ENCODE measurements around the gene KCNK17. TPM values are rescaled to one million over a fixed set of nuclear protein-coding genes. Genes with fewer than 3 reads are reported as not detected.

KCNK17 gene
- total RNA-seq, 4 donors from 2014 or later, result 0.24 to 0.28 TPM; not detected in 2

- TF ChIP-seq CTCF (IDR thresholded peaks at IDR 0.05), result no peak
- DNase-seq (ENCODE audit: low spot score) (no peak), ATAC-seq (ENCODE audit: low FRiP score) (no peak)
These were observed 31.4 kb downstream of the KCNK17 start for GRCh38 chr6:39282774-39283173.

DNA sequence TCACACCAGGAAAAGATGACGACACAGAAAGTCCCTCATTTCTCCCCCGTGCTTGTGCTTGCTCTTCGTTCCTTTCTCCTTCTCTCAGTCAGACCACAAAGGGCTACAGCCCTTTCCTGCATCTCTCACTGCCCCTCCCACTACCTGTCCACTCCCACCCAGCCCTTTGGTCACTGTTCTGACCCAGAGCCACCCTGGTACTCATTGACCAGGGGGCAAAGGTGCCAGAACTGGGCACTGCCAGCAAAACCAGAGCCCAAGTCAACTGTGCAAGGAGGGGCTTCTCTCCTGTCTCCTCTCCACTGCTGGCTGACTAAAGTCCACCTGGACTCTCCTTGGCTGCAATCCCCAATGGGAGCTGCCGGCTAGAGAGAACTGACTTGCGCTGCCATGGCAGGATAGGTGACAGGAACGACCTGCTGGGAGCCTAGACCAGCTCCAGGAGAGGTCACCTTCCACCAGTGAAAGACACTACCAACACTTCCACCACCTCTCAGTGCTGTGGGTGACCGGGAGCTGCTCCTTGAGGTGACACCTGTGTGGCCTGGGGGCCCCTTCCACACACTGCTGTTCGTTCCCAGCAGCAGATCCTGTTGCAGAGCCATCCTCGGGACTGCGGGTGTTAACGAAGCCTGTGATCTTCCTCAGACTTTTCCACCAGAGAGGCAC is 32.8 kb downstream of the KCNK17 start:
- no peak for TF ChIP-seq CTCF (IDR thresholded peaks at IDR 0.05)
- DNase-seq (ENCODE audit: low spot score) (no peak), ATAC-seq (ENCODE audit: low FRiP score) (no peak)

DNA sequence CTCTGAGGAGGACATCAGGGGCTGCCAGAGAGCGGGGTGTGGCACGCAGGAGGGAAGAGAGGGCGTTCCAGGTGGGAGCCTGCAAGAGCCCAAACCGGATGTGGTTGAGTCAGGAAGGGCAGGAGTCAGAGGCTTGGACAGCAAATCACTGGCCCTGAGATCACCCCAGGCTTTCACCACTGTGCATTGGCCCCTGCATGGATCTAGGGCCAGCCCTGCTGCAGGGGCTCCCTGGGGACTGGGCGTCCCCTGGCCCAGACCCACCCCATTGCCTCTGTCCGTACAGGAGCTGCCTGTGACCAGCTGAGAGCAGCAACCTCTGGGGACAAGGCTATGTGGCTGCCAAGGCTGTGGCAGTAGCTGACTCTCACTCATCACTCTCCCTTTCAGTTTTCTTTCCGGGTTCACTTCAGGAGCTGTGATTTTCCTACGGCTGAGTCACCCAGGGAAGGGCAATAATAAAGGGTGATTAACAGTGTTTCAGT is 33.9 kb downstream of the KCNK17 start:
- ATAC-seq (ENCODE audit: low FRiP score), result no peak

GRCh38 chr6:39279539-39279938 is 34.7 kb downstream of the KCNK17 start:
- ATAC-seq (ENCODE audit: low FRiP score) (no peak), DNase-seq (ENCODE audit: low spot score) (no peak)
- TF ChIP-seq CTCF (IDR thresholded peaks at IDR 0.05), result no peak

More for the DNA sequence above, 33.9 kb downstream of the KCNK17 start:
- DNase-seq (ENCODE audit: low spot score), result no peak
- TF ChIP-seq CTCF (IDR thresholded peaks at IDR 0.05), result no peak

DNA sequence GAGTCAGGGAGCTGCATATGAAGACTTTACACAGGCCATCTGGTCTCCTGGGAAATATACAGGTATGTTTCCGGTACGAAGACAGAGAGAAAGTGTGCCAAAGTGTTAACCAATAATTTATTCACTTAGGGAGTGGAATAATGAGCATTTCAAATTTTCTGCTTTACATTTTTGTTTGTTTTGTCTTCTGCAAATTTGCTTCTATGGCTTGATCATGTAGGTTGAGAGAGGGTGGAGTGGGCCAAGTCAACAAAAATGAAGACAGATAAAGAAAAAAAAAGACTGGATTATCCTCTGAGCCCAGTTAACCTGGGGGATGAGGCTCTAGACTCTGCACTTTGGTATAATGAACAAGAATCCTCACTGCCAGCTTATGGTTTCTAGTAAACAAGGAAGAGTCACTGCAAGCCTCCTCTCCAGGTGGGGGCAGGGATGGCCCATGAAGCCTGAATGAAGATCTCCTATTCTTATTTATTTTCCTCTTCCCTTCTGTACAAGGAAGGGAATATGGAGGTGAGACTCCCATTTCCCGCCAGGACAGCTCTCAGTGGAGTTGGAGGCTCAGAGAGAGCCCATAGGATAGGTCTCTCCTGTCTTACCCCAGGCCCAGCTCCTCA is 37.7 kb downstream of the KCNK17 start:
- TF ChIP-seq CTCF (IDR thresholded peaks at IDR 0.05), result no peak
- no peak for DNase-seq (ENCODE audit: low spot score)
- no peak for ATAC-seq (ENCODE audit: low FRiP score)

DNA sequence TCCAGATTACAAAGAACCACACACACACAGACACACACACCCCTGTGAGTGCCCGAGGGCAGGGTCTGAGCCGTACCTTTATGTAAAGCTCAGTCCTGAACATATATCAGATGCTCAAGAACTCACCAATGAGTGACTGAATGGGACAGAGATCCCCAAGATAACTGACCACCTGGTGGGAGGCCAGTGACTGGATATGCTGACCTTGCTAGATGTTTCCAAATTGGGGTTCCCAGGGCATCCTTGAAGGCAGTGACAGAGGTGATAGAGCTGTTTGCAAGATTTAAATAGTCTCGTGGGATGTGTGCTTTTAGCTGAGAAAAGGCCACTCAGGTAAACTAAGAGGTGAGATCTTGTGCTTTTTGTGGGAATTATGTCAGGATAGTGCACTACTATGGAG is 39.3 kb downstream of the KCNK17 start:
- DNase-seq (ENCODE audit: low spot score) (no peak), ATAC-seq (ENCODE audit: low FRiP score) (no peak)
- no peak for TF ChIP-seq CTCF (IDR thresholded peaks at IDR 0.05)

GRCh38 chr6:39274471-39274870 is 39.7 kb downstream of the KCNK17 start:
- TF ChIP-seq CTCF (IDR thresholded peaks at IDR 0.05), result no peak
- DNase-seq (ENCODE audit: low spot score) (no peak), ATAC-seq (ENCODE audit: low FRiP score) (no peak)
